Measurements from ENCODE around the gene NR2E1. TPM values are rescaled to one million over a fixed set of nuclear protein-coding genes. Genes with fewer than 3 reads are reported as not detected.

Gene NR2E1
- total and polyA plus RNA-seq, 2 experiments from 2014 or later: not detected

DNA sequence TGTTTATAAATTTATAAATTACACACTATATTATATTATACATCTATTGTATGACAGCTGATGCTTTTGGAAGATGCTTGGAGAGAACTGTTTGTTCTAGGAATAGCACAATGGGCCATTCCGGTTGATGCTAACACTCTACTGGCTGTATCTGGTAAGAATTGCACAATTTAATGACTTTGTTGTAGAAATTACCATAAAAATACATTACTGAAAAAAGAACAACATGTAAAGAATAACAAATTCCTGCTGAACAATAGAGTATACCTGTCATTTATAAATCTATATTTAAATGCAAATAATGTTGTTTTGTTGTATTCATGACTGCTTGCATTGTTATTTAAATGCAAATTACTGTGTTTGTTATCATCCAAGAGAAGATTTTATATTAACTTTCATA is 14.4 kb downstream of the NR2E1 start:
- ATAC-seq (peak; percentile 5; the same call in 2 of the 3 replicates), DNase-seq (ENCODE audit: low spot score) (no peak)
- H3K36me3 ChIP-seq (ENCODE audit: insufficient read depth): no peaks in the 10 kb centered on the region
- H2AFZ ChIP-seq: no peak overlapping the region
- no peak overlapping the region for H3K4me2 ChIP-seq
- H3K27ac Mint-ChIP-seq: no peak overlapping the region
- H3F3A ChIP-seq (replicated peaks; ENCODE audit: low read depth): peaks cover 12% of the 10 kb centered on the region
- no peaks in the 10 kb centered on the region for H3K79me2 ChIP-seq (replicated peaks; ENCODE audit: insufficient read depth)
- peaks cover 51% of the 10 kb centered on the region for H3K27me3 ChIP-seq (ENCODE audit: insufficient read depth)
- TF ChIP-seq NANOG (IDR thresholded peaks at IDR 0.05; ENCODE audit: borderline replicate concordance) (peak; percentile 78), EZH2 (IDR thresholded peaks at IDR 0.05; ENCODE audit: low read depth, unreplicated experiment) (no peak), STAT1 (IDR thresholded peaks at IDR 0.05; ENCODE audit: unreplicated experiment) (no peak)
- TF ChIP-seq, protein P1, sequence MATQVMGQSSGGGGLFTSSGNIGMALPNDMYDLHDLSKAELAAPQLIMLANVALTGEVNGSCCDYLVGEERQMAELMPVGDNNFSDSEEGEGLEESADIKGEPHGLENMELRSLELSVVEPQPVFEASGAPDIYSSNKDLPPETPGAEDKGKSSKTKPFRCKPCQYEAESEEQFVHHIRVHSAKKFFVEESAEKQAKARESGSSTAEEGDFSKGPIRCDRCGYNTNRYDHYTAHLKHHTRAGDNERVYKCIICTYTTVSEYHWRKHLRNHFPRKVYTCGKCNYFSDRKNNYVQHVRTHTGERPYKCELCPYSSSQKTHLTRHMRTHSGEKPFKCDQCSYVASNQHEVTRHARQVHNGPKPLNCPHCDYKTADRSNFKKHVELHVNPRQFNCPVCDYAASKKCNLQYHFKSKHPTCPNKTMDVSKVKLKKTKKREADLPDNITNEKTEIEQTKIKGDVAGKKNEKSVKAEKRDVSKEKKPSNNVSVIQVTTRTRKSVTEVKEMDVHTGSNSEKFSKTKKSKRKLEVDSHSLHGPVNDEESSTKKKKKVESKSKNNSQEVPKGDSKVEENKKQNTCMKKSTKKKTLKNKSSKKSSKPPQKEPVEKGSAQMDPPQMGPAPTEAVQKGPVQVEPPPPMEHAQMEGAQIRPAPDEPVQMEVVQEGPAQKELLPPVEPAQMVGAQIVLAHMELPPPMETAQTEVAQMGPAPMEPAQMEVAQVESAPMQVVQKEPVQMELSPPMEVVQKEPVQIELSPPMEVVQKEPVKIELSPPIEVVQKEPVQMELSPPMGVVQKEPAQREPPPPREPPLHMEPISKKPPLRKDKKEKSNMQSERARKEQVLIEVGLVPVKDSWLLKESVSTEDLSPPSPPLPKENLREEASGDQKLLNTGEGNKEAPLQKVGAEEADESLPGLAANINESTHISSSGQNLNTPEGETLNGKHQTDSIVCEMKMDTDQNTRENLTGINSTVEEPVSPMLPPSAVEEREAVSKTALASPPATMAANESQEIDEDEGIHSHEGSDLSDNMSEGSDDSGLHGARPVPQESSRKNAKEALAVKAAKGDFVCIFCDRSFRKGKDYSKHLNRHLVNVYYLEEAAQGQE (IDR thresholded peaks at IDR 0.05; ENCODE audit: unreplicated experiment): no peak
- no peak overlapping the region for H3K27ac ChIP-seq (ENCODE audit: low read depth)
- H3K4me1 ChIP-seq (ENCODE audit: insufficient read depth): peaks cover 39% of the 10 kb centered on the region
- H3K4me3 Mint-ChIP-seq: no peak overlapping the region
- H3K36me3 Mint-ChIP-seq (ENCODE audit: low read depth): no peaks in the 10 kb centered on the region
- no peak overlapping the region for H3K4me3 ChIP-seq
- H3K9me3 Mint-ChIP-seq: no peaks in the 10 kb centered on the region
- H3K9me2 ChIP-seq (ENCODE audit: insufficient read depth): no peaks in the 10 kb centered on the region
- H4K20me1 ChIP-seq (replicated peaks; ENCODE audit: insufficient read depth): peaks cover 6% of the 10 kb centered on the region; the same call in 1 of the 2 replicates
- H3K27me3 Mint-ChIP-seq (ENCODE audit: insufficient read depth, low read depth, poor library complexity): peaks cover 57% of the 10 kb centered on the region
- H3K4me1 Mint-ChIP-seq: peaks cover 44% of the 10 kb centered on the region

DNA sequence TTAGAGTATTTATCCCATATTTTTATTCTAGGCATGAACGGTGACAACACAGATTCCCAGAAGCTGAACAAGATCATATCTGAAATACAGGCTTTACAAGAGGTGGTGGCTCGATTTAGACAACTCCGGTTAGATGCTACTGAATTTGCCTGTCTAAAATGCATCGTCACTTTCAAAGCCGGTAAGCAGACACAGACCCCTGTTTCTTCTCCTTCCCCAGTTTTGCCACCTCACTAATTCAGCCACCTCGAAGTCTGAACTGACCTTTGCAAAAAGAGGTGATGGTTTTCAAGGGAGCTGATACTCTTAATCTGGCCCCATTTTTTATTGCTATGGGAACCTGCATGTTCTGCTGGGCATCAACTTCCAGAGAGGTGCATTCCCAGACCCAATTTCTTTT is 15.0 kb downstream of the NR2E1 start:
- peaks cover 46% of the 10 kb centered on the region for H3K27me3 ChIP-seq (ENCODE audit: insufficient read depth)
- H3K9me2 ChIP-seq (ENCODE audit: insufficient read depth): no peaks in the 10 kb centered on the region
- H3K36me3 Mint-ChIP-seq (ENCODE audit: low read depth): no peaks in the 10 kb centered on the region
- no peak; the same call in 2 of the 3 replicates for ATAC-seq
- H4K20me1 ChIP-seq (replicated peaks; ENCODE audit: insufficient read depth): peaks cover 6% of the 10 kb centered on the region; the same call in 1 of the 2 replicates
- peaks cover 52% of the 10 kb centered on the region for H3K27me3 Mint-ChIP-seq (ENCODE audit: insufficient read depth, low read depth, poor library complexity)
- no peak for TF ChIP-seq ZNF331 (CRISPR knock-in tag; IDR thresholded peaks at IDR 0.05; ENCODE audit: low read depth)
- TF ChIP-seq, protein P2, sequence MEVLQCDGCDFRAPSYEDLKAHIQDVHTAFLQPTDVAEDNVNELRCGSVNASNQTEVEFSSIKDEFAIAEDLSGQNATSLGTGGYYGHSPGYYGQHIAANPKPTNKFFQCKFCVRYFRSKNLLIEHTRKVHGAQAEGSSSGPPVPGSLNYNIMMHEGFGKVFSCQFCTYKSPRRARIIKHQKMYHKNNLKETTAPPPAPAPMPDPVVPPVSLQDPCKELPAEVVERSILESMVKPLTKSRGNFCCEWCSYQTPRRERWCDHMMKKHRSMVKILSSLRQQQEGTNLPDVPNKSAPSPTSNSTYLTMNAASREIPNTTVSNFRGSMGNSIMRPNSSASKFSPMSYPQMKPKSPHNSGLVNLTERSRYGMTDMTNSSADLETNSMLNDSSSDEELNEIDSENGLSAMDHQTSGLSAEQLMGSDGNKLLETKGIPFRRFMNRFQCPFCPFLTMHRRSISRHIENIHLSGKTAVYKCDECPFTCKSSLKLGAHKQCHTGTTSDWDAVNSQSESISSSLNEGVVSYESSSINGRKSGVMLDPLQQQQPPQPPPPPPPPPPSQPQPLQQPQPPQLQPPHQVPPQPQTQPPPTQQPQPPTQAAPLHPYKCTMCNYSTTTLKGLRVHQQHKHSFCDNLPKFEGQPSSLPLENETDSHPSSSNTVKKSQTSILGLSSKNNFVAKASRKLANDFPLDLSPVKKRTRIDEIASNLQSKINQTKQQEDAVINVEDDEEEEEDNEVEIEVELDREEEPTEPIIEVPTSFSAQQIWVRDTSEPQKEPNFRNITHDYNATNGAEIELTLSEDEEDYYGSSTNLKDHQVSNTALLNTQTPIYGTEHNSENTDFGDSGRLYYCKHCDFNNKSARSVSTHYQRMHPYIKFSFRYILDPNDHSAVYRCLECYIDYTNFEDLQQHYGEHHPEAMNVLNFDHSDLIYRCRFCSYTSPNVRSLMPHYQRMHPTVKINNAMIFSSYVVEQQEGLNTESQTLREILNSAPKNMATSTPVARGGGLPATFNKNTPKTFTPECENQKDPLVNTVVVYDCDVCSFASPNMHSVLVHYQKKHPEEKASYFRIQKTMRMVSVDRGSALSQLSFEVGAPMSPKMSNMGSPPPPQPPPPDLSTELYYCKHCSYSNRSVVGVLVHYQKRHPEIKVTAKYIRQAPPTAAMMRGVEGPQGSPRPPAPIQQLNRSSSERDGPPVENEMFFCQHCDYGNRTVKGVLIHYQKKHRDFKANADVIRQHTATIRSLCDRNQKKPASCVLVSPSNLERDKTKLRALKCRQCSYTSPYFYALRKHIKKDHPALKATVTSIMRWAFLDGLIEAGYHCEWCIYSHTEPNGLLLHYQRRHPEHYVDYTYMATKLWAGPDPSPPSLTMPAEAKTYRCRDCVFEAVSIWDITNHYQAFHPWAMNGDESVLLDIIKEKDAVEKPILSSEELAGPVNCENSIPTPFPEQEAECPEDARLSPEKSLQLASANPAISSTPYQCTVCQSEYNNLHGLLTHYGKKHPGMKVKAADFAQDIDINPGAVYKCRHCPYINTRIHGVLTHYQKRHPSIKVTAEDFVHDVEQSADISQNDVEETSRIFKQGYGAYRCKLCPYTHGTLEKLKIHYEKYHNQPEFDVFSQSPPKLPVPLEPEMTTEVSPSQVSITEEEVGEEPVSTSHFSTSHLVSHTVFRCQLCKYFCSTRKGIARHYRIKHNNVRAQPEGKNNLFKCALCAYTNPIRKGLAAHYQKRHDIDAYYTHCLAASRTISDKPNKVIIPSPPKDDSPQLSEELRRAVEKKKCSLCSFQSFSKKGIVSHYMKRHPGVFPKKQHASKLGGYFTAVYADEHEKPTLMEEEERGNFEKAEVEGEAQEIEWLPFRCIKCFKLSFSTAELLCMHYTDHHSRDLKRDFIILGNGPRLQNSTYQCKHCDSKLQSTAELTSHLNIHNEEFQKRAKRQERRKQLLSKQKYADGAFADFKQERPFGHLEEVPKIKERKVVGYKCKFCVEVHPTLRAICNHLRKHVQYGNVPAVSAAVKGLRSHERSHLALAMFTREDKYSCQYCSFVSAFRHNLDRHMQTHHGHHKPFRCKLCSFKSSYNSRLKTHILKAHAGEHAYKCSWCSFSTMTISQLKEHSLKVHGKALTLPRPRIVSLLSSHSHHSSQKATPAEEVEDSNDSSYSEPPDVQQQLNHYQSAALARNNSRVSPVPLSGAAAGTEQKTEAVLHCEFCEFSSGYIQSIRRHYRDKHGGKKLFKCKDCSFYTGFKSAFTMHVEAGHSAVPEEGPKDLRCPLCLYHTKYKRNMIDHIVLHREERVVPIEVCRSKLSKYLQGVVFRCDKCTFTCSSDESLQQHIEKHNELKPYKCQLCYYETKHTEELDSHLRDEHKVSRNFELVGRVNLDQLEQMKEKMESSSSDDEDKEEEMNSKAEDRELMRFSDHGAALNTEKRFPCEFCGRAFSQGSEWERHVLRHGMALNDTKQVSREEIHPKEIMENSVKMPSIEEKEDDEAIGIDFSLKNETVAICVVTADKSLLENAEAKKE (CRISPR knock-in tag; IDR thresholded peaks at IDR 0.05): no peak
- TF ChIP-seq, protein P1 (IDR thresholded peaks at IDR 0.05; ENCODE audit: unreplicated experiment): no peak
- TF ChIP-seq POLR2AphosphoS5 (IDR thresholded peaks at IDR 0.05; ENCODE audit: low read depth): no peak
- no peak for TF ChIP-seq EZH2phosphoT487 (IDR thresholded peaks at IDR 0.05; ENCODE audit: unreplicated experiment)
- no peak overlapping the region for H3K4me3 ChIP-seq
- H2AFZ ChIP-seq: no peak overlapping the region
- peaks cover 7% of the 10 kb centered on the region for H3F3A ChIP-seq (replicated peaks; ENCODE audit: low read depth)
- H3K27ac ChIP-seq (ENCODE audit: low read depth): no peak overlapping the region
- H3K4me1 ChIP-seq (ENCODE audit: insufficient read depth): peaks cover 38% of the 10 kb centered on the region
- no peak for DNase-seq (ENCODE audit: low spot score)
- peaks cover 40% of the 10 kb centered on the region for H3K4me1 Mint-ChIP-seq
- no peaks in the 10 kb centered on the region for H3K9me3 Mint-ChIP-seq
- no peak overlapping the region for H3K4me2 ChIP-seq
- no peaks in the 10 kb centered on the region for H3K79me2 ChIP-seq (replicated peaks; ENCODE audit: insufficient read depth)
- H3K27ac Mint-ChIP-seq: no peak overlapping the region
- no peaks in the 10 kb centered on the region for H3K36me3 ChIP-seq (ENCODE audit: insufficient read depth)
- no peak overlapping the region for H3K4me3 Mint-ChIP-seq
